Adrenal gland (tissue), 12 donors: ENCODE results near the gene CABP2. TPM values are rescaled to one million over a fixed set of nuclear protein-coding genes. Genes with fewer than 3 reads are reported as not detected.
"Not testable (repeated sequence)": the region's sequence is repeated elsewhere in the genome, so short reads cannot be mapped to it uniquely, and the experiment has no call there.

Experiments used
- DNase-seq, 7 donors: peaks; one replicate each; pipeline ENCODE4 v3.0.0-alpha.2; 2019 to 2020
- H3K27ac ChIP-seq, 5 donors: fragments of 200-600 bp; sonication (generic) in 4 of 5; 1 replicate in 3 of 5; 2 replicates in 2 of 5; pipeline versions ENCODE4 v1.5.1 to v1.8.0; 2016 to 2020; ENCODE audit warnings: mild to moderate bottlenecking in 1 of 5
- H3K27me3 ChIP-seq: fragments of 200-600 bp; 2 replicates; pipeline ENCODE4 v1.8.0; 2021
- H3K36me3 ChIP-seq, 2 donors: fragments of 200-600 bp; replicated peaks in 1 of 2; 1 replicate in 1 of 2; 2 replicates in 1 of 2; pipeline versions ENCODE4 v1.5.1 to v1.8.0; 2018 to 2022
- H3K4me1 ChIP-seq, 2 donors: fragments of 200-600 bp; replicated peaks in 1 of 2; 1 replicate in 1 of 2; 2 replicates in 1 of 2; pipeline versions ENCODE4 v1.5.1 to v1.8.0; 2018 to 2021
- H3K4me3 ChIP-seq, 4 donors: fragments of 200-600 bp; sonication (generic) in 3 of 4; one replicate each; pipeline ENCODE4 v1.5.1; 2016 to 2018
- H3K9me3 ChIP-seq, 3 donors: fragments of 200-600 bp; sonication (generic) in 1 of 3; replicated peaks in 1 of 3; 1 replicate in 2 of 3; 2 replicates in 1 of 3; pipeline versions ENCODE4 v1.5.1 to v1.8.0; 2016 to 2021
- CTCF ChIP-seq, 6 experiments: fragments of 450-650 bp in 4 of 6; fragments of 200-600 bp in 2 of 6; sonication (generic) in 1 of 6; IDR thresholded peaks; 1 replicate in 5 of 6; 2 replicates in 1 of 6; pipeline versions ENCODE4 v1.5.1 to v1.8.0; 2016 to 2021; ENCODE audit warnings: antibody characterized with exemption in 6 of 6, mild to moderate bottlenecking in 2 of 6, moderate library complexity in 1 of 6
- POLR2A ChIP-seq, 2 donors: fragments of 450-650 bp; IDR thresholded peaks; one replicate each; pipeline ENCODE4 v1.6.1; 2017; ENCODE audit warnings: antibody characterized with exemption in 2 of 2, mild to moderate bottlenecking in 2 of 2, moderate library complexity in 1 of 2
- WGBS, 4 donors: extraction: QIAGEN DNeasy Blood & Tissue Kit in 2 of 4; methylation state at CpG; one replicate each; pipeline versions ENCODE4 v1.1.5 to v1.1.7; 2013 to 2017; 5-methylcytosine and 5-hydroxymethylcytosine counted together
- intact Hi-C, 2 donors: fragments of 100-400 bp; cut with DNase I; formaldehyde crosslinking; loops; one replicate each; pipeline versions ENCODE4 v1.14.1 to v1.15.0; 2022 to 2023
- polyA plus RNA-seq, 3 donors: library from polyadenylated mRNA; stranded (reverse); fragments of 200-250 nt in 2 of 3; fragments of 350-450 nt in 1 of 3; fragmentation: Illumina TruSeq in 1 of 3; extraction: RNeasy Lipid Tissue Mini Kit (QIAGEN cat#74804) in 1 of 3; gene quantifications; one replicate each; pipeline ENCODE4 v1.2.3, GENCODE V29; 2013 to 2014
- total RNA-seq, 9 donors: library from RNA; depleted of rRNA in 4 of 9; stranded (reverse); fragments of >200 nt in 4 of 9; fragments of 120-200 nt in 1 of 9; fragmentation: NEBNext Ultra II Directional in 1 of 9; extraction: Animal tissue kit (Norgen Biotek cat#: 25700) in 1 of 9; gene quantifications; one replicate each; pipeline versions ENCODE4 v1.1.0 to v1.2.4, GENCODE V29; 2013 to 2023
- donor health status: healthy with polysubstance abuse.
- donor health status: Bipolar disorder and iron deficiency.
- donor health status: DM: yes; HTN: yes; CAD: no.
- donor health status: DM: no; HTN: no; CAD: no.
- donor health status: DM: no; HTN: no; CAD: no.
- donor health status: DM: yes; HTN: yes; CAD: no.

CABP2 gene
- total and polyA plus RNA-seq, 12 donors = not detected

GRCh38 chr11:67558084-67558772 lies 35.0 kb upstream of the CABP2 start:
- 68 to 78% (median 71%) methylated on average over 17 to 19 of the region's 19 CpGs for WGBS, 4 donors
- no peak overlapping the region for H3K4me3 ChIP-seq
- TF ChIP-seq POLR2A (IDR thresholded peaks at IDR 0.05) (no peak), CTCF (IDR thresholded peaks at IDR 0.05) (no peak)
- no peaks in the 10 kb centered on the region for H3K36me3 ChIP-seq
- H3K9me3 ChIP-seq = no peaks in the 10 kb centered on the region
- no peaks in the 10 kb centered on the region for H3K27me3 ChIP-seq
- peaks cover 2 to 3% of the 10 kb centered on the region in 2 donors for H3K4me1 ChIP-seq
- H3K27ac ChIP-seq = no peak overlapping the region
- intact Hi-C loops = no loop called here
- no peak for DNase-seq

- intact Hi-C loops = no loop called here
- WGBS, 4 donors = 40 to 58% (median 52%) methylated on average over 1 to 3 of the region's 3 CpGs
- H3K36me3 ChIP-seq = no peaks in the 10 kb centered on the region
- H3K9me3 ChIP-seq = no peaks in the 10 kb centered on the region
- TF ChIP-seq POLR2A (IDR thresholded peaks at IDR 0.05) (no peak), CTCF (IDR thresholded peaks at IDR 0.05) (no peak)
- H3K4me3 ChIP-seq = no peak overlapping the region
- H3K27ac ChIP-seq = no peak overlapping the region
- no peak for DNase-seq
- no peaks in the 10 kb centered on the region for H3K27me3 ChIP-seq
- H3K4me1 ChIP-seq = no peaks in the 10 kb centered on the region
Measured at GRCh38 chr11:67556244-67556643, 33.0 kb upstream of the CABP2 start.

- DNase-seq, H3K4me3 ChIP-seq, H3K27me3 ChIP-seq, H3K36me3 ChIP-seq, H3K4me1 ChIP-seq, H3K9me3 ChIP-seq, H3K27ac ChIP-seq, intact Hi-C loops: not testable (repeated sequence)
Measured at GRCh38 chr11:67551697-67552096, 28.5 kb upstream of the CABP2 start.

- Histone ChIP-seq H3K4me1 (no peaks in the 10 kb centered on the region), H3K27me3 (no peaks in the 10 kb centered on the region), H3K4me3 (no peak overlapping the region), H3K36me3 (no peaks in the 10 kb centered on the region), H3K27ac (no peak overlapping the region), H3K9me3 (no peaks in the 10 kb centered on the region)
- TF ChIP-seq CTCF (IDR thresholded peaks at IDR 0.05) = no peak
- no peak for TF ChIP-seq POLR2A (IDR thresholded peaks at IDR 0.05)
- intact Hi-C loops = no loop called here
- DNase-seq = no peak
Measured at GRCh38 chr11:67551127-67551526, 27.9 kb upstream of the CABP2 start.

GRCh38 chr11:67548555-67549110 lies 25.4 kb upstream of the CABP2 start:
- intact Hi-C loops = no loop called here
- 83 to 94% (median 90%) methylated on average over 7 to 9 of the region's 9 CpGs for WGBS, 4 donors
- TF ChIP-seq POLR2A (IDR thresholded peaks at IDR 0.05) = no peak
- TF ChIP-seq CTCF (IDR thresholded peaks at IDR 0.05) = no peak

GRCh38 chr11:67548112-67548511 lies 24.9 kb upstream of the CABP2 start:
- WGBS, 4 donors = 84 to 91% (median 89%) methylated on average over 4 of the region's 4 CpGs
- H3K4me1 ChIP-seq, H3K9me3 ChIP-seq, DNase-seq, intact Hi-C loops, H3K27ac ChIP-seq, H3K27me3 ChIP-seq, H3K36me3 ChIP-seq, H3K4me3 ChIP-seq: not testable (repeated sequence)

More at GRCh38 chr11:67548555-67549110, 25.4 kb upstream of the CABP2 start:
- DNase-seq = no peak
- Histone ChIP-seq H3K4me1 (no peaks in the 10 kb centered on the region), H3K36me3 (no peaks in the 10 kb centered on the region), H3K27me3 (no peaks in the 10 kb centered on the region), H3K4me3 (no peak overlapping the region), H3K9me3 (no peaks in the 10 kb centered on the region), H3K27ac (no peak overlapping the region)
